GM19395 (cell line): ENCODE measurements around the gene C1orf21.

Source experiments
- ATAC-seq: cut with Tn5 transposase; IDR thresholded peaks from one replicate; pipeline ENCODE4 v1.9.1; 2021; ENCODE audit warnings: mild to moderate bottlenecking, moderate library complexity; ENCODE audit not compliant: unreplicated experiment

The C1orf21 gene

DNA sequence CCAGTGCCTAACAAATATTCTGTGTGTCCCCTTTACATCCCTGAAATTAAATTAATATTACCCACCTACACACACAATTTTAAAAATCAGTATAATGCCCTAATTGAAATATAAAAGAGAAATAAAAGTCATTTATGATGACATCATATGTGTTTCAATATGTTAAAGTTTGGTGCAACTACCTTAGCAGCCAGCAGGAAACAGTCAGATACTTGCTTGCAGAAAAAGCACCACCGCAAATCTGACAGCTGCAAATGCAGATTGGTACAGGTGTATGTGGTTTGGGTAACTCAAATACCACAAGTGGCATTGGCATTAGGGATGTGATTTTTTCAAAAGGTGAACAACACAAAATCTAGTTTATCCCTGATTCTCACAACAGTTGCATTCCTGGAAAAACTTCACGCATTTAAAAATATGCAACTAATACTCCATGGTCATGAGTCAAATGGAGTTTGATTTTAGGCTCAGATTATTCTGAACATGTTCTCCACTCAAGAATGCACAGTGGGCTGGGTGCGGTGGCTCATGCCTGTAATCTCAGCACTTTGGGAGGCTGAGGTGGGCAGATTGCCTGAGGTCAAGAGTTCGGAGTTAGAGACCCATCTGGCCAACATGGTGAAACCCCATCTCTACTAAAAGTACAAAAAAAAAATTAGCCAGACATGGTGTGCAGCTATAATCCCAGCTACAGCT, 261.5 kb downstream of the C1orf21 start:
- no peak for ATAC-seq

DNA sequence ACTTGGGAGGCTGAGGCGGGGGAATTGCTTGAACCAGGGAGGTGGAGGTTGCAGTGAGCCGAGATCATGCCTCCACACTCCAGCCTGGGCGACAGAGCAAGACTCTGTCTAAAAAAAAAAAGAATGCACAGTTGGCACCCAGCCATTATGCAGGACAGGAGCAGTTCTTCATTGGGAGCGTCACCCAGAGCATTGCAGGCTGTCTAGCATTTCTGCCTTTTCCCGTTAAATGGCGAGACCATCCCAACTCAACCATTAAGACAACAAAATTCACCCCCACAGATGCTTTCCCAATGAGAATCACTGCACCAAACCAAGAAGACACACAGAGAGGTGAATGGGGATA, 262.0 kb downstream of the C1orf21 start:
- no peak for ATAC-seq

DNA sequence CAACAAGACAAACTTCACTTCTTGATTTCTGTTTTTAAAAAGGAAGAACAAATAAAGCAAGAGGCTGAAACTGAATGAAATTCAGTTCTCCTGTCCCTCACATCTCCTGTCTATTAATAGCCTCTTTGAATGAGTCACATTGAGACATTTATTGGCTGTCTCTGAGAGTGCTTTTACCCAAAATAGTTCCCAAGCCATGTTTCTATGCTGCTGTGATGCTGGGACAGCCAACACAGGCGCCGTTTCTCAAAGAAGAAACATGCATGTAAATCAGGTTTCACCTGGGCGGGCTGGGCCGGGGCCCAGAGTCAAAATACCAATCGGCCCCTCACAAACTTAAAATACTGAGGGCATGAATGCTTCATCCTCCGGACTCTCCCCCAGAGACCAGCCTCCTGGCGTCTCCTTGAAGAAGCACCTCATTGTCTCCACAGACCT, 262.6 kb downstream of the C1orf21 start:
- peak; percentile 94 for ATAC-seq

DNA sequence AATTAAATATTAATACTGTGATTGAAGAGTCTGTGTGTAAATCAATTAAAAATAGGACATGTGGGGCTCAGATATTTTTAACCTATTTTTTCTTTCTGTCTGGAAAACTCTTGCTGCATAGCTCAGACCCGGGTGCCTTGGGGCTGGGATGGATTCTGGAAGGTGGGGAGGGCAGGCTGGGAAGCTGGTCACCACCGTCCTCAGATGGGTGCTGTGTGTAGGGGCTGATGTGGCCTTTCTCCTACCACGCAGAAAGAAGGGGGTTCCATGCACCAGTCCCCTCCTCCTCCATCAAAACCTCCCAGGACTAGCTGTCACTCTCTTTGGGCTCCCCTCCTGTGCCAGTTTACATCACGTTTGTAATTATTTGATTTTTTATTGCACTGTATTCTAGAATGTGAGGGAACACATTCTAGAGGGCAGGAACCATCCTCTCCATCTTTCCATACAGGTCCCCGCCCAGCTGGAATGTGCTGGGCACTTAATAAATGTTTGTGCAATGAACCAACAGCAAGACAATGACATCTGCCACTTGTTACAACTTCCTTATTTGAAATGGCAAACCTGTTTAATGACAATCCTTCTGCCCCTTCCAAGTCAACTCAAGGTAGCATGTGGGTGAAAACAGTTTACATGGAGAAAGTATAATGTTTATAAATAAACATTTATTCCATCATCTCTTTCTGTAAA, 263.5 kb downstream of the C1orf21 start:
- no peak for ATAC-seq

DNA sequence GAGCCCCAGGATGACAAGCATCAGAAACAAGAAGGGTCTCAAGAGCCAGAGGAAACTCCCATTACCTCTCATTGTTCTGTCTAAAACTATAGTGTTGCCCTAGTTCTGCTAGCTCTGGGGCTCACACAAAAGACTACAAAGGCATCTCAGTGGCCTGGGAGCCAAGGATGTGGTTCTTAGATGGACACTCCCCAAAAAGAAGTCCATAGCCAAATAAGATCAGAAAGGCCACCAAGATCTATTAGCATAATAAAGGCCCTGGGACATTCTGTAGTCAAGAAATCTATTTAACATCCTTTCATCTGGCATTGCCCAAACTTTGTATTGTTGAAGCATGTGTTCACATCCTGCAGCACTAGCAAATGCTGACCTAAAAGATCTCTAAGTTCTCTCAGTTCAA, 268.4 kb downstream of the C1orf21 start:
- ATAC-seq, result no peak

DNA sequence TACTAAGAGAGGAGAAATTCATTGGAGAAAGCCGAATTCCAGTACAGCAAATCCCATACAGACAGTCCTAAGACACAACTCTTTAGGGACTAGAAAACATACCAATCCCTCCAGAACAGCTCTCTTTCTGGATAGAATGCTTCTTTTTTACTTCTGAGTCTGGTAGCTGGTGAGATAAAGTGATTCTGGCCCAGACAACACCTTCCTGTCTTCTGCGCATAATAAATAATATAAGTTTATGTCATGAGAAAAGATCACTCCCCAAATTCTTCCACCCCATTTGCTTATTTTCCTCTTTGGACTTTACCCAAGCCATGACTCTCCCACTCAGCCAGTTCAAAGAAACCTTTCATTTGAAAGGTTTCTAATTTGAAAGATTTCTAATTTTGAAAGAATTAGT, 269.4 kb downstream of the C1orf21 start:
- ATAC-seq, result no peak

DNA sequence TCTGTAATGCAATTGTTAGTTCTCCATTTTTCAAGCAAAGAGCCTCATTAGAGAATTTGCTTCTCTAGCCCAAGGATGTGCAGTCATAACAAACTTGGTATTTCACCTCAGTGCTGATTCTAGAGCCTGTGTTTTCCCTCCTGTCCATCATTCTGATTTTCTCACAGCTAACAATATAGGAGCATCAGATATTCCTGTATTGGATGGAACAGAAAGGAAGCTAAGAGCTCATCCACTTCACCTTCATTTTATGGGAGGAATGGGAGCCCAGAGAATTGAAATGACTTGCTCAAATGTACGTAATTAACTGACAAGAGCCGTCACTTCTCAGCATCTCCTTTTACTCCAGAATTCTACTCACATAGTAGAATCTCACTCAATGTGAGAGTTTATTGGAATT, 271.2 kb downstream of the C1orf21 start:
- ATAC-seq, result no peak

DNA sequence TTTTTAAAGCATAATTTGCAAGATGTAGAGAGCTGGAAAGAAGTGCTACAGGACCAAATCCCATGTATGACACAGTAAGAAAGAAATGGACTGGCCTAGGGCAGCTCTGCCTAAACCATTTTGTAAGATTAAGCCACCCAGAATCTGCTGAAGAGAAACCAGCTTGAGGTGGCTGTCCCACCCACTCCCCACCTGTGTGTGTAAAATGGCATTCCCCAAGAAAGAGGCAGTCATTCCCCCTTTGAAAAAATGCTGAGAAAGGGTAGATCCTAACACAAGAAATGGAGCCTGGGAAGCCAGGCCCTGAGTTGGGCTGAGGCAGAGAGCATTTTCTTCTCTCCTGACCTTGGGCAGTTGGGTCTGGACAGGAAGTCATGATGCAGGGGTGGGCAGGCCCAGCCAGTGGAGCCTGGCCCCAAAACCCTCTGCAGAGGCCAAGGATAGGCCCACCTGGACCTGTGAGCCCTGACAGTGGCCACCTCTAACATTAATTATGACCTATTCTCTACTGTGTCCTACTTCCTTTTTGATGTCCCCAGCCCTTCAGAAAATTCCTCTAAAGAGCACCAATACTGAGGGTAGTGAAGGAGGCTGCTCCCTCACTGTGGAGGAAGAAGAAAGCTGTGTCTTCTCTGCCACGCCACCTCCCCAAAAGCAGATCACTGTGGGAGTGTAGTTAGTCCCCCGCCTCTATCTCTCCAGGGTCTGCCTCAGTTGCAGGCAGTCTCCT, 273.8 kb downstream of the C1orf21 start:
- ATAC-seq, result no peak

DNA sequence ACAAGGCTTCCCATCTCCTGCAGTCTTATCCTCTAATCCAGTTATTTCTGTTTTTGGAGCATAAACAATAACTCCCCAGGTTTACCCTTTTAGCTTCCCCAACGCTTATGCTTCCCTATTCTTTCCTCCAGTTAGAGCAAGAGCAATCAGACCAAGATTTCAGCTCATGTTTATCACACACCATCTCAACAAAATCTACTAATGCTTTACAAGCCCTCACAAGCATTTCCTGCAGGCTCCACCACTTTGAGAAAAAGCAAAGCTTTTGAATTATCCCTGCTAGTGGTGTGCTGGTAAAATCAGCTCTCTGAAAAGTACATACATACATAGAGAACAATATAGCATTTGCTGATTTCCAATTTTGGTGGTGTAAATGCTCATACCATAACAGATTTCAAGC, 275.0 kb downstream of the C1orf21 start:
- ATAC-seq, result no peak

DNA sequence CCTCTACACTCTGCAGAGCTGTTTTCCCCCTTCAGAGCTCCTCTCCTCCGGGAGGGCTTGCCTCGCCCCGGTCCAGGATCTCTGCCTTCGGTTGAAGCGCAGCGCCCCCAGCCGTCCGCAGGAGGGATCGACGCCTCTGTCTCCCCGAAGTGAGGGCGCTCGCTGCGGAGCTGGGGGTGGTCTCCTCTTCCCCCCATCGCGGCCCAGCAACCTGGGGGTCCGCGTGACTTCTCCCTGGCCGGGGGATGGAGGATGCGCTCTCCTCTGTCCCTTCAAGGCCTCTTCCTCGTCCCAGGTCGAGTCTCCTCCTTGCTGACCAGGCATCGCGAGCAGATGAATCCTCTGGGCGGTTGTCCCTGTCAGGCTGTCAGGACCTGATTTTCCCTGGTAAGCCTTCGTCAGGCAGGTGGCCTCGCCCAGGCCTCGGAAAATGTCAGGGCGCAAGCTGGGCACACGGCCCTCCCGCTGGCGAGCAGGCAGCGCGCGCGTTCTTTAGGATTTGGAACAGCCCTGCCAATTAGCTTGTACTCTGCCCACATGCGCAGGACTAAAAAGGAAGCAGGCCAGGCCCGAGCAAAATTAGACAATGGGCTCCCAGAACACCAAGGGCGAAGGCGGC, 277.3 kb downstream of the C1orf21 start:
- peak; percentile 76 for ATAC-seq

DNA sequence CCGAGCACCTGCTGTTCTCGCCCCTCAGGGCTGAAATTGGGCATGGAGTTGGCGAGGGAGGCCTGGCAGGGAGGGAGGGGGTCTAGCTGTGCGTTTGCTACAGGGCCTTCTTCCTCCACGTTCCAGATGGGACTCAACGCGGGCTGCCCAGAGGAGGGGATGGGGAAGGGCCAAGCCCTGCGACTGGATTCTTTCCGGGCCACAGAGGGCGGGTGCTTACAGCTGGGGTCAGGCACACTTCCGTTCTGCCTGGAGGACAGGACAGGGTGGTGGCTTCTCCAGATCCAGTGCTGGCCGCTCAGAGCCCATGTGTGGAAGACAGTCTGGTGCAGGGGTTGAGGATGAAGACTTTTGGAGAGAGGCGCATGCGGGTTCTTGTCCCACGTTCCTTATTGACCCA, 277.8 kb downstream of the C1orf21 start:
- no peak for ATAC-seq

DNA sequence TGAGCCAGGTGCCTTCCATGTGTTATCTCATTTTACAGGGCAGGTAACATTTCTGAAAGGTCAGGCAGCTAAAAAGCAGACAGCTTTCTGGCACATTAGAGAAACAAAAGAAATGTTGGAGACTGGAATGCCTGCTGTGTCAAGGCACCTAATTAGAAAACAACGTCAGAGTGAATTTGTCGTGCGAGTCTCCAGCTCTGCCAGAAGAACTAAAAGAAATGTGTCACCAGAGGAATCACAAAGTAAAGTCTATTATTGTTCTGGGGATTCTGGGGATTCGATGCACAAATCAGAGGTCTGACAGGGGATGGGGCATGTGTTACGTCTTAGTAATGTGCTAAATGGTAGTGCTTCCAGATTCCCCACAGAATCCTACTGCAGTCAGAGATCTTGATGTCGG, 278.5 kb downstream of the C1orf21 start:
- ATAC-seq, result no peak

DNA sequence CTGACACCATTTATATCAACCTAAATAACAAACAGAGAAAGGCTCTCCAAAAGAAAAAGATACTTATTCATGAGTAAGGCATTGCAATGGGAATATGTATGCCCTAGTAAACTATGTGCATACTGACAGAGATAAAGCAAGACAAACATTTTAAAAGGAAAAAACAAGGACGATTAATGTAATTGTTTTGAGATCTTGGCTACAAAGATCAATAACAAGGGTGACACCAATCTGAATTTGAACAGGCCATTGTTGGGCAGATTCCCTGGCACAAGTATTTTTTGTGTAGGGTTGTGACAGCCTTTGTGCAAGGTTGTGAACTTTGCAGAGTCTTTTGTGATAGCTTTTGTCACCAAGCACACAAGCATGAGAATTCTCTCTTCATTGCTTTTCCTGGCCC, 282.6 kb downstream of the C1orf21 start:
- no peak for ATAC-seq

DNA sequence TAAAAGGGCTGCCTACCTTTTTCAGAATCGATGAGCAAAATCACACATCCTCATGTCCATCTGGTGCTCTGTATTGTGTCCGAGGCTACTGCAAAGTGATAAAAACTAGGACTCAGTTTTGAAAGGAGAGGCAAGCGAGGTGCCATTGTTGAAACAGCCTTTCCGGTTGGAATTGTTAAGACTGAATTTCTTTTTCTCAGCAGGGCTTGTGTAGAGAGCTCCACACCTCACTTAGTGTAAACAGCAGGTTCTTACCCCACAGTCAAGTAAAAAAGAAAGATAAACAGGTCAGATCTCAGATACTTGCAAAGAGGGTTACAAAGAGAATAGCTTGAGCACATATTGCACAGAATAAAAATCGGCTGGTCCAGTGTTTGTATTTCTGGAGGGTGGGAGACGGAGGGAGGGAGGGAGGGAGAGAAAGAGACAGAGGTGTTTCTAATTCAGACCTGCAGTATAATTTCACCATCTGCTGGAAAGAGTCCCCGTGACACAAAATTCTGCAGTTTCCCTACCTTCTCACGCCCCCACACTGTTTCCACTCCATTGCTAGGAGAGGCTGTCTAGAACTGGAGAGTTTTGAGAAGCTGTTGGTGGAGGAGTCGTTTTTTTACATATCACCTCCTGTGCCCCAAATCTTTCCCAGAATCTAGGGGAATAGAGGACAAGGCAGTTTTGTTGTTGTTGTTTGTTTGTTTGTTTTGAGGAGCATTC, 285.3 kb downstream of the C1orf21 start:
- ATAC-seq, result no peak

DNA sequence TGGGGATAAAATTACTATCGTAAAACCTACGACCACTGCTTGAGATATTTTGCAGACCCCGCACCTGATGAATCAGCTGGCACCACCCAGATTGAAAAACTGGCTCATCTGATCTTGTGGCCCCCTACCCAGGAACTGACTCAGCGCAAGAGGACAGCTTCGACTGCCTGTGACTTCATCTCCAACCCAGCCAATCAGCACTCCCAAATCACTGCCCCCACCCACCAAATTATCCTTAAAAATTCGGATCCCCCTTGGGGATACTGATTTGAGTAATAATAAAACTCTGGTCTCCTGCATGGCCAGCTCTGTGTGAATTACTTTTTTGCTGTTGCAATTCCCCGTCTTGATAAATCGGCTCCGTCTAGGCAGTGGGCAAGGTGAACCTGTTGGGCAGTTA, 286.5 kb downstream of the C1orf21 start:
- no peak for ATAC-seq

DNA sequence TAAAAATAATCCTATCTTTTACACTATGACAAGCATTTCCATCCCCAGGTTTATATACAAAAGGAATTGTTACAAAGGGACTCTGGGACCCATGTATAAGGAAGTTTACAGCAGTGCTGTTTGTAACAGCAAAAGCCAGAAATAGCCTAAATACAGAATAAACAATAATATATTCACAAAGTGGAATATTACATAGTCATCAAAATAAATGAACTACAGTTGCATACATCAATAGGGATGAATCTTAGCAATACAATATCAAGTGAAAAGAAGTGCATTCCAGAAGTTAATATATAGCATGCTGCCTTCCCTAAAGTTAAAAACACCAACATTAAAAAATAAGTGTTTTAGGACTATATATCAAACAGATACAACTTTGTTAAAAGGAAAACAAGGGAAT, 290.5 kb downstream of the C1orf21 start:
- no peak for ATAC-seq
